HL-60 (cell line): ENCODE data around the gene SOSTDC1.

Source experiments
- CTCF ChIP-seq: IDR thresholded peaks from one replicate; pipeline ENCODE4 v1.5.1; 2011; ENCODE audit warnings: low read length, control low read depth, inconsistent platforms; ENCODE audit not compliant: insufficient read depth
- POLR2AphosphoS5 ChIP-seq: IDR thresholded peaks from 2 replicates; pipeline ENCODE4 v1.6.1; 2012; ENCODE audit warnings: low read depth

- TF ChIP-seq CTCF (no peak), POLR2AphosphoS5 (no peak)
Measured at GRCh38 chr7:16432425-16432731, 33.2 kb downstream of the SOSTDC1 start.
